H1 (cell line): Measurements from ENCODE around the gene KIF2C. TPM values are rescaled to one million over a fixed set of nuclear protein-coding genes. Genes with fewer than 3 reads are reported as not detected.

Experiments
- BACH1 ChIP-seq: IDR thresholded peaks from 2 replicates; pipeline ENCODE4 v1.6.1; 2012; ENCODE audit warnings: low read length, improper control_type of control experiment
- CBX5 ChIP-seq: fragments of 300-800, 300-1000 bp; sonication (generic); IDR thresholded peaks from 2 replicates; pipeline ENCODE4 v1.7.1; 2016; ENCODE audit warnings: antibody characterized with exemption, low read length, low read depth
- CHD1 ChIP-seq: IDR thresholded peaks from 2 replicates; pipeline ENCODE4 v1.6.1; 2012; ENCODE audit warnings: low read depth, low read length, improper control_type of control experiment
- CHD2 ChIP-seq: IDR thresholded peaks from 2 replicates; pipeline ENCODE4 v1.6.1; 2012; ENCODE audit warnings: low read length, improper control_type of control experiment
- CTBP2 ChIP-seq: IDR thresholded peaks from 2 replicates; pipeline ENCODE4 v1.7.0; 2011; ENCODE audit warnings: borderline replicate concordance, mild to moderate bottlenecking, moderate library complexity, mixed read lengths, low read length; ENCODE audit not compliant: insufficient read depth, insufficient read length
- EGR1 ChIP-seq: IDR thresholded peaks from 2 replicates; pipeline ENCODE4 v1.6.1; 2011; ENCODE audit warnings: low read depth, low read length, borderline replicate concordance
- HDAC2 ChIP-seq, 2 experiments: fragments of 300-600 bp in 1 of 2; sonication (generic) in 1 of 2; IDR thresholded peaks; 2 replicates each; pipeline ENCODE4 v1.6.1; 2011 to 2012; ENCODE audit warnings: low read depth in 2 of 2, low read length in 2 of 2, mild to moderate bottlenecking in 2 of 2, moderate library complexity in 2 of 2, borderline replicate concordance in 1 of 2, inconsistent platforms in 1 of 2
- JUND ChIP-seq: IDR thresholded peaks from 2 replicates; pipeline ENCODE4 v1.6.1; 2011; ENCODE audit warnings: mild to moderate bottlenecking, improper control_type of control experiment, low read length
- POU5F1 ChIP-seq: IDR thresholded peaks from 2 replicates; pipeline ENCODE4 v1.6.1; 2011; ENCODE audit warnings: low read depth, mild to moderate bottlenecking, low read length, moderate library complexity
- SP1 ChIP-seq: IDR thresholded peaks from 2 replicates; pipeline ENCODE4 v1.6.1; 2011; ENCODE audit warnings: low read depth, low read length
- SRF ChIP-seq: IDR thresholded peaks from 2 replicates; pipeline ENCODE4 v1.6.1; 2011; ENCODE audit warnings: mild to moderate bottlenecking, low read depth, low read length, moderate library complexity
- USF2 ChIP-seq: IDR thresholded peaks from 2 replicates; pipeline ENCODE4 v1.6.1; 2011; ENCODE audit warnings: low read length, improper control_type of control experiment
- polyA plus RNA-seq, 7 experiments: library from polyadenylated mRNA; depleted of rRNA in 3 of 7; stranded (reverse) in 5 of 7; unstranded in 2 of 7; fragments of >200 nt in 5 of 7; fragments of 200-250 nt in 2 of 7; gene quantifications; 1 replicate in 5 of 7; 2 replicates in 1 of 7; 4 replicates in 1 of 7; pipeline versions ENCODE4 v1.2.1 to v1.2.3, GENCODE V29; 2011 to 2013; ENCODE audit warnings: missing spikeins in 2 of 7, mixed read lengths in 2 of 7
- total RNA-seq: library from RNA; stranded (reverse); fragmentation: NEBNext Ultra II Directional; extraction: Animal tissue kit (Norgen Biotek cat#: 25700); gene quantifications from 2 replicates; pipeline ENCODE4 v1.2.1, GENCODE V29; 2021

Gene KIF2C
- total and polyA plus RNA-seq, 2 of the 8 experiments (the other 6 are each of a cell fraction or from before 2014, with no cell fraction given), result 41.8 to 68.1 TPM

GRCh38 chr1:44807364-44808062 is 67.9 kb downstream of the KIF2C start (continued):
- peak; percentile 55 for TF ChIP-seq CTBP2
- TF ChIP-seq SRF, result no peak
- TF ChIP-seq BACH1, result no peak
- no peak for TF ChIP-seq CHD1
- TF ChIP-seq HDAC2 (IDR thresholded peaks at IDR 0.05; ENCODE audit: borderline replicate concordance in 1 of 2, low read depth in 2 of 2, low read length in 2 of 2), result no peak
- TF ChIP-seq CBX5, result no peak
- no peak for TF ChIP-seq EGR1
- peak; percentile 73; the same call in 1 of the 2 replicates for TF ChIP-seq JUND
- TF ChIP-seq POU5F1, result no peak
- peak; percentile 57; the same call in 1 of the 2 replicates for TF ChIP-seq SP1
- TF ChIP-seq CHD2, result no peak
- TF ChIP-seq USF2, result no peak
